ENCODE results near the gene SLC12A8. TPM values are rescaled to one million over a fixed set of nuclear protein-coding genes. Genes with fewer than 3 reads are reported as not detected.

Gene SLC12A8
- total and polyA plus RNA-seq, 2 experiments from 2014 or later, result 6.9 to 15.9 TPM

DNA sequence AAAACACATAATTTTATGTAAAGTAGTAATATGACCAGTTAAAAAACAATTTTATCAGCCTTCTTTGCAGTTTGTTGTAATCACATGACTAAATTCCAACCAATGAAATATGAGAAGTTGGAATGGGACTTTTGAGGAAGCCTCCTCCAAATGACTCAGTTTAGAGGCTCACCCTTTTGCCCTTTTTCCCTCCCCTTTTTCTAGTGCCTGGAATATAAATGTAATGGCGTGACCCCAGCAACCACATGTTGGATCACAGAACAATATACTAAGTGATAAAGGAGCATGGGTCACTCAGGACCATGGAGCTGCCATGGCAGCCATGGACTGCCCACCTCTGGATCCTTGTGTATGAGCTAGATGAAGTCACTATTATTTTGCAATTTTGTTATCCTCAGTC lies 107.9 kb downstream of the SLC12A8 start:
- Histone ChIP-seq H3K79me2 (replicated peaks; ENCODE audit: insufficient read depth) (no peaks in the 10 kb centered on the region), H3F3A (replicated peaks; ENCODE audit: low read depth) (no peaks in the 10 kb centered on the region), H3K9me2 (ENCODE audit: insufficient read depth) (no peaks in the 10 kb centered on the region), H3K4me3 (no peak overlapping the region), H3K4me1 (ENCODE audit: insufficient read depth) (peaks cover 8% of the 10 kb centered on the region), H3K27me3 (ENCODE audit: insufficient read depth) (no peaks in the 10 kb centered on the region), H3K36me3 (ENCODE audit: insufficient read depth) (no peaks in the 10 kb centered on the region), H2AFZ (no peak overlapping the region), H3K4me2 (no peak overlapping the region), H3K27ac (ENCODE audit: low read depth) (no peak overlapping the region), H4K20me1 (replicated peaks; ENCODE audit: insufficient read depth) (no peaks in the 10 kb centered on the region; the same call in 1 of the 2 replicates)
- no peak overlapping the region for H3K4me3 Mint-ChIP-seq
- peaks cover 8% of the 10 kb centered on the region for H3K4me1 Mint-ChIP-seq
- TF ChIP-seq STAT1 (IDR thresholded peaks at IDR 0.05; ENCODE audit: unreplicated experiment), result no peak
- no peak for TF ChIP-seq ZNF331 (CRISPR knock-in tag; IDR thresholded peaks at IDR 0.05; ENCODE audit: low read depth)
- no peak for TF ChIP-seq CREB1 (CRISPR knock-in tag; IDR thresholded peaks at IDR 0.05; ENCODE audit: low read depth)
- TF ChIP-seq, protein P1, sequence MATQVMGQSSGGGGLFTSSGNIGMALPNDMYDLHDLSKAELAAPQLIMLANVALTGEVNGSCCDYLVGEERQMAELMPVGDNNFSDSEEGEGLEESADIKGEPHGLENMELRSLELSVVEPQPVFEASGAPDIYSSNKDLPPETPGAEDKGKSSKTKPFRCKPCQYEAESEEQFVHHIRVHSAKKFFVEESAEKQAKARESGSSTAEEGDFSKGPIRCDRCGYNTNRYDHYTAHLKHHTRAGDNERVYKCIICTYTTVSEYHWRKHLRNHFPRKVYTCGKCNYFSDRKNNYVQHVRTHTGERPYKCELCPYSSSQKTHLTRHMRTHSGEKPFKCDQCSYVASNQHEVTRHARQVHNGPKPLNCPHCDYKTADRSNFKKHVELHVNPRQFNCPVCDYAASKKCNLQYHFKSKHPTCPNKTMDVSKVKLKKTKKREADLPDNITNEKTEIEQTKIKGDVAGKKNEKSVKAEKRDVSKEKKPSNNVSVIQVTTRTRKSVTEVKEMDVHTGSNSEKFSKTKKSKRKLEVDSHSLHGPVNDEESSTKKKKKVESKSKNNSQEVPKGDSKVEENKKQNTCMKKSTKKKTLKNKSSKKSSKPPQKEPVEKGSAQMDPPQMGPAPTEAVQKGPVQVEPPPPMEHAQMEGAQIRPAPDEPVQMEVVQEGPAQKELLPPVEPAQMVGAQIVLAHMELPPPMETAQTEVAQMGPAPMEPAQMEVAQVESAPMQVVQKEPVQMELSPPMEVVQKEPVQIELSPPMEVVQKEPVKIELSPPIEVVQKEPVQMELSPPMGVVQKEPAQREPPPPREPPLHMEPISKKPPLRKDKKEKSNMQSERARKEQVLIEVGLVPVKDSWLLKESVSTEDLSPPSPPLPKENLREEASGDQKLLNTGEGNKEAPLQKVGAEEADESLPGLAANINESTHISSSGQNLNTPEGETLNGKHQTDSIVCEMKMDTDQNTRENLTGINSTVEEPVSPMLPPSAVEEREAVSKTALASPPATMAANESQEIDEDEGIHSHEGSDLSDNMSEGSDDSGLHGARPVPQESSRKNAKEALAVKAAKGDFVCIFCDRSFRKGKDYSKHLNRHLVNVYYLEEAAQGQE (IDR thresholded peaks at IDR 0.05; ENCODE audit: unreplicated experiment), result no peak
- TF ChIP-seq, protein P2, sequence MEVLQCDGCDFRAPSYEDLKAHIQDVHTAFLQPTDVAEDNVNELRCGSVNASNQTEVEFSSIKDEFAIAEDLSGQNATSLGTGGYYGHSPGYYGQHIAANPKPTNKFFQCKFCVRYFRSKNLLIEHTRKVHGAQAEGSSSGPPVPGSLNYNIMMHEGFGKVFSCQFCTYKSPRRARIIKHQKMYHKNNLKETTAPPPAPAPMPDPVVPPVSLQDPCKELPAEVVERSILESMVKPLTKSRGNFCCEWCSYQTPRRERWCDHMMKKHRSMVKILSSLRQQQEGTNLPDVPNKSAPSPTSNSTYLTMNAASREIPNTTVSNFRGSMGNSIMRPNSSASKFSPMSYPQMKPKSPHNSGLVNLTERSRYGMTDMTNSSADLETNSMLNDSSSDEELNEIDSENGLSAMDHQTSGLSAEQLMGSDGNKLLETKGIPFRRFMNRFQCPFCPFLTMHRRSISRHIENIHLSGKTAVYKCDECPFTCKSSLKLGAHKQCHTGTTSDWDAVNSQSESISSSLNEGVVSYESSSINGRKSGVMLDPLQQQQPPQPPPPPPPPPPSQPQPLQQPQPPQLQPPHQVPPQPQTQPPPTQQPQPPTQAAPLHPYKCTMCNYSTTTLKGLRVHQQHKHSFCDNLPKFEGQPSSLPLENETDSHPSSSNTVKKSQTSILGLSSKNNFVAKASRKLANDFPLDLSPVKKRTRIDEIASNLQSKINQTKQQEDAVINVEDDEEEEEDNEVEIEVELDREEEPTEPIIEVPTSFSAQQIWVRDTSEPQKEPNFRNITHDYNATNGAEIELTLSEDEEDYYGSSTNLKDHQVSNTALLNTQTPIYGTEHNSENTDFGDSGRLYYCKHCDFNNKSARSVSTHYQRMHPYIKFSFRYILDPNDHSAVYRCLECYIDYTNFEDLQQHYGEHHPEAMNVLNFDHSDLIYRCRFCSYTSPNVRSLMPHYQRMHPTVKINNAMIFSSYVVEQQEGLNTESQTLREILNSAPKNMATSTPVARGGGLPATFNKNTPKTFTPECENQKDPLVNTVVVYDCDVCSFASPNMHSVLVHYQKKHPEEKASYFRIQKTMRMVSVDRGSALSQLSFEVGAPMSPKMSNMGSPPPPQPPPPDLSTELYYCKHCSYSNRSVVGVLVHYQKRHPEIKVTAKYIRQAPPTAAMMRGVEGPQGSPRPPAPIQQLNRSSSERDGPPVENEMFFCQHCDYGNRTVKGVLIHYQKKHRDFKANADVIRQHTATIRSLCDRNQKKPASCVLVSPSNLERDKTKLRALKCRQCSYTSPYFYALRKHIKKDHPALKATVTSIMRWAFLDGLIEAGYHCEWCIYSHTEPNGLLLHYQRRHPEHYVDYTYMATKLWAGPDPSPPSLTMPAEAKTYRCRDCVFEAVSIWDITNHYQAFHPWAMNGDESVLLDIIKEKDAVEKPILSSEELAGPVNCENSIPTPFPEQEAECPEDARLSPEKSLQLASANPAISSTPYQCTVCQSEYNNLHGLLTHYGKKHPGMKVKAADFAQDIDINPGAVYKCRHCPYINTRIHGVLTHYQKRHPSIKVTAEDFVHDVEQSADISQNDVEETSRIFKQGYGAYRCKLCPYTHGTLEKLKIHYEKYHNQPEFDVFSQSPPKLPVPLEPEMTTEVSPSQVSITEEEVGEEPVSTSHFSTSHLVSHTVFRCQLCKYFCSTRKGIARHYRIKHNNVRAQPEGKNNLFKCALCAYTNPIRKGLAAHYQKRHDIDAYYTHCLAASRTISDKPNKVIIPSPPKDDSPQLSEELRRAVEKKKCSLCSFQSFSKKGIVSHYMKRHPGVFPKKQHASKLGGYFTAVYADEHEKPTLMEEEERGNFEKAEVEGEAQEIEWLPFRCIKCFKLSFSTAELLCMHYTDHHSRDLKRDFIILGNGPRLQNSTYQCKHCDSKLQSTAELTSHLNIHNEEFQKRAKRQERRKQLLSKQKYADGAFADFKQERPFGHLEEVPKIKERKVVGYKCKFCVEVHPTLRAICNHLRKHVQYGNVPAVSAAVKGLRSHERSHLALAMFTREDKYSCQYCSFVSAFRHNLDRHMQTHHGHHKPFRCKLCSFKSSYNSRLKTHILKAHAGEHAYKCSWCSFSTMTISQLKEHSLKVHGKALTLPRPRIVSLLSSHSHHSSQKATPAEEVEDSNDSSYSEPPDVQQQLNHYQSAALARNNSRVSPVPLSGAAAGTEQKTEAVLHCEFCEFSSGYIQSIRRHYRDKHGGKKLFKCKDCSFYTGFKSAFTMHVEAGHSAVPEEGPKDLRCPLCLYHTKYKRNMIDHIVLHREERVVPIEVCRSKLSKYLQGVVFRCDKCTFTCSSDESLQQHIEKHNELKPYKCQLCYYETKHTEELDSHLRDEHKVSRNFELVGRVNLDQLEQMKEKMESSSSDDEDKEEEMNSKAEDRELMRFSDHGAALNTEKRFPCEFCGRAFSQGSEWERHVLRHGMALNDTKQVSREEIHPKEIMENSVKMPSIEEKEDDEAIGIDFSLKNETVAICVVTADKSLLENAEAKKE (CRISPR knock-in tag; IDR thresholded peaks at IDR 0.05), result no peak
- TF ChIP-seq, protein P3, sequence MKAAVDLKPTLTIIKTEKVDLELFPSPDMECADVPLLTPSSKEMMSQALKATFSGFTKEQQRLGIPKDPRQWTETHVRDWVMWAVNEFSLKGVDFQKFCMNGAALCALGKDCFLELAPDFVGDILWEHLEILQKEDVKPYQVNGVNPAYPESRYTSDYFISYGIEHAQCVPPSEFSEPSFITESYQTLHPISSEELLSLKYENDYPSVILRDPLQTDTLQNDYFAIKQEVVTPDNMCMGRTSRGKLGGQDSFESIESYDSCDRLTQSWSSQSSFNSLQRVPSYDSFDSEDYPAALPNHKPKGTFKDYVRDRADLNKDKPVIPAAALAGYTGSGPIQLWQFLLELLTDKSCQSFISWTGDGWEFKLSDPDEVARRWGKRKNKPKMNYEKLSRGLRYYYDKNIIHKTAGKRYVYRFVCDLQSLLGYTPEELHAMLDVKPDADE (IDR thresholded peaks at IDR 0.05), result no peak
- TF ChIP-seq EZH2phosphoT487 (IDR thresholded peaks at IDR 0.05; ENCODE audit: unreplicated experiment), result no peak
- no peak for TF ChIP-seq POLR2AphosphoS5 (IDR thresholded peaks at IDR 0.05; ENCODE audit: low read depth)
- no peak for TF ChIP-seq EZH2 (IDR thresholded peaks at IDR 0.05; ENCODE audit: low read depth, unreplicated experiment)
- no peak for TF ChIP-seq NANOG (IDR thresholded peaks at IDR 0.05; ENCODE audit: borderline replicate concordance)
- H3K27me3 Mint-ChIP-seq (ENCODE audit: insufficient read depth, low read depth, poor library complexity), result no peaks in the 10 kb centered on the region
- no peak overlapping the region for H3K27ac Mint-ChIP-seq
- no peak for ATAC-seq
- H3K36me3 Mint-ChIP-seq (ENCODE audit: low read depth), result peaks cover 18% of the 10 kb centered on the region; the same call in 2 of the 3 replicates
- no peaks in the 10 kb centered on the region for H3K9me3 Mint-ChIP-seq
- no peak for DNase-seq (ENCODE audit: low spot score)
